OCI-LY7 (cell line): ENCODE measurements around the gene TANGO2.

Experiments
- EZH2phosphoT487 ChIP-seq: fragments of 200-600 bp; sonication (generic); IDR thresholded peaks from 2 replicates; pipeline ENCODE4 v1.6.1; 2018; ENCODE audit warnings: low read depth, borderline replicate concordance, mild to moderate bottlenecking, mixed run types, antibody characterized with exemption, low read length, moderate library complexity, mixed read lengths
- TF ChIP-seq, protein P1 (sequence below): fragments of 200-600 bp; sonication (generic); conservative IDR thresholded peaks from 2 replicates; pipeline ENCODE4 v1.5.1; 2014; ENCODE audit warnings: mild to moderate bottlenecking, antibody characterized with exemption, low read length, moderate library complexity, mixed read lengths

DNA sequence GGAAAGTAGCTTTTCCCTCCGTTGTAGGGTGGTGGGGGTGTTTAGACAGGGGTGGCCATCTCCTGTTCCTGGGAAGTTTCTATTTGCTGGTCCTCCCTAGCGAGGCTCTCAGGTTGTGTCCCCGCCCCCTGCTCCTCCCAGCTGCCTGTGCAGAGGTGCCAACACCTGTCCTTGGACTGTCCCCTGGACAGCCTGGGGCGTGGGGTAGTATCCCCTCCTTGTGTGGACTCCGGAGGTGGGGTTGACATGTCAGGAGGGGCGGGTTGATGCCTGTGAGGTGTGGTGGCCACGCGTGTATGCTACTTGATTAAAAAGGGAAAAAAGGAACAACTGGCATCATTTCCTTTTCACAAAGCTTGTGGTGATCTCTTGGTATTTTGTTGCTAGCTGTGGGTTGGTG lies 80.7 kb downstream of the TANGO2 start:
- TF ChIP-seq, protein P1, sequence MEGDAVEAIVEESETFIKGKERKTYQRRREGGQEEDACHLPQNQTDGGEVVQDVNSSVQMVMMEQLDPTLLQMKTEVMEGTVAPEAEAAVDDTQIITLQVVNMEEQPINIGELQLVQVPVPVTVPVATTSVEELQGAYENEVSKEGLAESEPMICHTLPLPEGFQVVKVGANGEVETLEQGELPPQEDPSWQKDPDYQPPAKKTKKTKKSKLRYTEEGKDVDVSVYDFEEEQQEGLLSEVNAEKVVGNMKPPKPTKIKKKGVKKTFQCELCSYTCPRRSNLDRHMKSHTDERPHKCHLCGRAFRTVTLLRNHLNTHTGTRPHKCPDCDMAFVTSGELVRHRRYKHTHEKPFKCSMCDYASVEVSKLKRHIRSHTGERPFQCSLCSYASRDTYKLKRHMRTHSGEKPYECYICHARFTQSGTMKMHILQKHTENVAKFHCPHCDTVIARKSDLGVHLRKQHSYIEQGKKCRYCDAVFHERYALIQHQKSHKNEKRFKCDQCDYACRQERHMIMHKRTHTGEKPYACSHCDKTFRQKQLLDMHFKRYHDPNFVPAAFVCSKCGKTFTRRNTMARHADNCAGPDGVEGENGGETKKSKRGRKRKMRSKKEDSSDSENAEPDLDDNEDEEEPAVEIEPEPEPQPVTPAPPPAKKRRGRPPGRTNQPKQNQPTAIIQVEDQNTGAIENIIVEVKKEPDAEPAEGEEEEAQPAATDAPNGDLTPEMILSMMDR, result no peak
- no peak for TF ChIP-seq EZH2phosphoT487
